GM15510 (cell line): ENCODE data around the gene CNKSR3.

Experiments used
- POLR2A ChIP-seq: IDR thresholded peaks from 3 replicates; pipeline ENCODE4 v1.6.1; 2011; ENCODE audit warnings: borderline replicate concordance; ENCODE audit not compliant: insufficient read length; ENCODE audit errors: extremely low read depth

Gene CNKSR3

DNA sequence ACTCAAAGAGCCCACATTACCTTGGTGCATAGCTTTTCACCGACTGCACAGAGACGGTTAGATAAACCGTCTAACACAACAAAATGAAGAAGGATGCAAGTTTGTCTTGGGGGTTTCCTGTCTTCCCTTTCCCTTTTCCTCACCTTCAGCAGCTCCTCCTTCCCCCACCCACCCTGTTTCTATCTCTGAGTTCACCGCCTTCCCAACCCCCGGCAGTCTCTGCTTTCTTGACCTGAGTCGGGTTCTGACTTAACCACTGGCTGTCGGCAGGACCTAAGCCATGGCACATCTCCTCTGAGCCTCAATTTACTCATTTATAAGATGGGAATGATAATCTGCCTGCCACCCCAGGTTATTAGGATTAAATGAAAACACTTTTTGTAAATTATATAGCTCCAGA is 25.8 kb upstream of the CNKSR3 start:
- no peak for TF ChIP-seq POLR2A

DNA sequence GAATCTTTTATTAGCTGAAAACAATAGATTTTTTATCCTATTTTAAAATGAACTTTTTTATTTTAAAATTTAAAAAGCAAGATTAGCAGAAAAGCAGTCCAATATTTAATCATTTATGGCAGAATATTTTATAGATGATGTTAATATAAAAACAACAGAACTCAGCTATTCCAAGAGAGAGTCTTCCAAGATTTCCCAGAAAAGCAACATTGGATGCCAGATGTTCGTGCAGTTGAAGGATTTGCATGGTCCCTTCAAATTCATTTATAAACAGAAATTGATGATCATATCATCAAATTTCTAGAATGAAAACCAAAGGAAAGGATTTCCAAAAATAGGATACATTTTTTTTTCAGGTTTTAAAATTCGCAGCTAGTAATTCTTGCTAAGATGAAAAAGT is 25.4 kb upstream of the CNKSR3 start:
- TF ChIP-seq POLR2A = no peak

DNA sequence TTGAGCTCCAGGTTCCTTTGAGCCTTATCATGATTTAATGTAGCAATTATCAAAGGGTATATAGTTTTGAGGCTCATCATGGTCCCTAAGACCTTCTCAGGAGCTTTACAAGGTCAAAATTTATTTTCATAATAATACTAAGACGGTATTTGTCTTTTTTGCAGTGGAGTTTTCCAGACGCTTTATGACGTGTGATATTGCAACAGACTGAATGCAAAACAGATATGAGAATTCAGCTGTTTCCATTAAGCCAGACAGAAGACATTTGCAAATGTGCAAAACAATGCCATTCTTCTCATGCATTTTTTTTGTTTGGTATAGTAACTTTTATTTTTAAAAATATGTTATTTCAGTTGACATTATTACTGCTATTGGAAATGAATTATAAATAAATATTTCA is 24.7 kb upstream of the CNKSR3 start:
- no peak for TF ChIP-seq POLR2A

DNA sequence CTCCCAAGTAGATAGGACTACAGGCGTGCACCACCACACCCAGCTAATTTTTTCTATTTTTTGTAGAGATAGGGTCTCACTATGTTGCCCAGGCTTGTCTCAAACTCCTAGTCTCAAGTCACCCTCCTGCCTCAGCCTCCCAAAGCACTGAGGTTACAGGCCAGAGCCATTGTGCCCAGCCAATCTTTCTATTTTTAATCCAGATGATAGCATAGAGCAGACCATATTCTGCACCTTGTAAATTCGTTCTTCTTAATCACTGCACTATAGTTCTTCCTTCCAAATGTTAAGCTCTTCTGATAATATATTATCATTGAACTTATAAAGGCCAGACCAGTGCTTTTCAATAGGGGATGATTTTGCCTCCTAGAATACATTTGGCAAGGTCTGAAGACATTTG is 24.0 kb upstream of the CNKSR3 start:
- no peak for TF ChIP-seq POLR2A

DNA sequence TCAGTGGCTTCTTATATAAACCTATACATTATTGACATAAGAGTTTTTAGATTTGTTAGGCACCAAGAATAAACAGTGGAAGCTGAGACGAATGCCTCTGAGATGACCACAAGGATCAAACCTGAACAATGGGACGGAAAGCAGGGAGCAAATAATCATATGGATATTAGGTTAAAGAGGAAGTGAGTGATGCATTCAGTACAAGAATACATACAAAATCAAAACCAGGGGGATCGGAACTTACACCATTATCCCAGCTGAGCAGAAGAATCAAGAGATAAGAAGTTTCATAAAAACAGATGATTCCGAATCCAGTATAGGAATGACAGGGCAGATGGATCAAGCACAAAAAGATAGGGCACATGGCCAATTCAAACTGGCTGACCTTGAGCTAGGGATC is 21.9 kb upstream of the CNKSR3 start:
- TF ChIP-seq POLR2A = no peak

DNA sequence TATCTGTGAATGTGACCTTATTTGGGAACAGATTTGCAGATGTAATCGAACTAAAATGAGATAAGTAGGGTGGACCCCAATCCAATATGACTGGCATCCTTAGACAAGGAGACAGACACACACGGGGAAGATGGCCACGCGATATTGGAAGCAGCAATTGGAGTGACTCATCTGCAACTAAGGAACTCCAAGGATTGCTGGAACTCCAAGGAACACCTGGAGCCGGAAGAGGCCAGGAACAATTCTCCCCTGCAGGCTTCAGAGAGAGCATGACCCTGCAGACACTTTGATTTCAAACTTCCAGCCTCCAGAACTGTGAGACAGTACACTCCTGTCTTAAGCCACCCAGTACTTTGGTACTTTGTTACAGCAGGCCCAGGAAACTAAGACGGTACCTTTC is 19.5 kb upstream of the CNKSR3 start:
- no peak for TF ChIP-seq POLR2A

DNA sequence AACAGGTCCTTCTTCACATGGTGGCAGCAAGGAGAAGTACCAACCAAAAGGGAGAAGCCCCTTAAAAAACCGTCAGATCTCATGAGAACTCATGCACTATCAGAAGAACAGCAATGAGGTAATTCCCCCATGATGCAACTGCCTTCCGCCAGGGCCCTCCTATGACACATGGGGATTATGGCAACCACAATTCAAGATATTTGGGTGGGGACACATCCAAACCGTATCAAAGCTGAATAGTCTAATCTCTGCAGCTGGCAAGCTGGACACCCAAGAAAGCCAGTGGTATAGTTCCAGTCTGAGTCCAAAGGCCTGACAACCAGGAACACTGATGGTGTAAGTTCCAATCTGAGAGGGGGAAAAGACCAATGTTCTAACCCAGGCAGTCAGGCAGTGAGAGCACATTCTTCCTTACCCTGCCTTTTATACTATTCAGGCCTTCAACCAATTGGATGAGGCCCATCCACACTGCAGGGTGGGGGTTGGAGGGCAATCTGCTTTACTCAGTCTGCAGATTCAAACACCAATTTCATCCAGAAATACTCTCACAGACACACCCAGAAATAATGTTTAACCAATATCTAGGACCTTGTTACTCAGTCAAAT is 17.9 kb upstream of the CNKSR3 start:
- TF ChIP-seq POLR2A = no peak

DNA sequence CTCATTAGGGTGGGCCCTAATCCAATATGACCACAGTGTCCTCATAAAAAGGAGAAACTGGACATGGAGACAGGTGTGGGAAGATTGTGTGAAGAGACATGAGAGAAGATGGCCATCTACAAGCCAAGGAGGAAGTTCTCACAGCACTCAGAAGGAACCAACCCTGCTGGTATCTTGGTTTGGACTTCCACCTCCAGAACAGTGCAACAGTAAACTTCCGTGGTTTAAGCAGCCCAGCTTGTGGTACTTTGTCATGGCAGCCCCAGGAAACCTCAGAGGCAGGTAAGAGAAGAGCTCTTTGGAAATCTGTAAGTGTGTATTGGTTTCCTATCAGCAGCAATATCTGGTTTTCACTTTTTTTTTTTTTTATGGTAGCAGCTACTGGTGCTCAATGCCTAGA is 16.5 kb upstream of the CNKSR3 start:
- TF ChIP-seq POLR2A = no peak

DNA sequence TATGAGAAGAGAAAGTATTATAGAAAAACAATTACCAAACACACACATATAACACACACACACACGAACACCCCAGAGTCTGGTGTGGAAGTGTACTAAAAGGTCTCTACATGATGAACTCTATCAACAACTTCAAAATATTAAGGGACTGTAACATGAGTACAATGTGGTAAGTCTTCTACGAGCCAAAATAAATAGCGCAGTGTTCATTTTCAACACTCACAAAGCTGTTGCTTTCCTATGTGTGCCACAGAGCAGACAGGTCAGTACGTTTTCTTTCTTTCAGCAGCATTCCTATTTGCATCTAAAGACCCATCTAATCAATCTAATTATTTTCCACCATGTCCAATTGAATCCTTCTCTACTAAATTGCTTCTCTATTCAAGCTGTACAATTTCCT is 12.1 kb upstream of the CNKSR3 start:
- no peak for TF ChIP-seq POLR2A

DNA sequence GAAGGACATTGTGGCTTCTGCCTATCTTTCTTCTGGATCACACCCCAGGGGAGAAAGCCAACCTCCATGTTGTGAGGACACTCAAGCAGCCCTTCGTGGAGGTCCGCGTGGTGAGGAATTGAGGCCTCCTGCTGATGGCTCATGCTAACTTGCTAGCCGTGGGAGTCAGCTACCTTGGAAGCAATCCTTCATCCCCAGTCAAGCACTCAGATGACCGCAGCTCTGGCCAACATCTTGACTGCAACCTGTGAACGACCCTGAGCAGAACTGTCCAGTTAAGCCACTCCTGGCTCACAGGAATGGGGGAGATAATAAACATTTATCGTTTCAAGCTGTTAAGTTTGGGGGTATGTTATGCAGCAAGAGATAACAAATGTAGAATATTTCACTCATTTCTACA is 10.9 kb upstream of the CNKSR3 start:
- no peak for TF ChIP-seq POLR2A

DNA sequence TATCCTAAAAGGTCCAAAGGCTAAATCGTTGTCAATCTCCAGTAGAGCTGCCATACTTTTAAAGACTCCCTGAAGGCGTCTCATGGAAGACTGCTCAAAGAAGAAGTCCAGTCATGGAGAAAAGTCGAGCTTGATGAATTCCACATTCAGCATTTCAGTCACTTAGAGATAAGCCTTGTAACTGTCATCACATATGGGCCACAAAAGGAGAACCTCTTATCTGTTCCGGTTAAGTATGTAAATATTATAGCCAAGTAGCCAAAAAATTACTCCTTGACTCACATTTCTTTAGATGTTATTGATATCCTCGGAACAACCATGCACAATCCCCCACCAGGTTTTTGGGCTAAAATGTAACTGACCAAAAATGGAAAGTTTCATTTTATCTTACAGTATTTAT is 9.8 kb upstream of the CNKSR3 start:
- TF ChIP-seq POLR2A = no peak

DNA sequence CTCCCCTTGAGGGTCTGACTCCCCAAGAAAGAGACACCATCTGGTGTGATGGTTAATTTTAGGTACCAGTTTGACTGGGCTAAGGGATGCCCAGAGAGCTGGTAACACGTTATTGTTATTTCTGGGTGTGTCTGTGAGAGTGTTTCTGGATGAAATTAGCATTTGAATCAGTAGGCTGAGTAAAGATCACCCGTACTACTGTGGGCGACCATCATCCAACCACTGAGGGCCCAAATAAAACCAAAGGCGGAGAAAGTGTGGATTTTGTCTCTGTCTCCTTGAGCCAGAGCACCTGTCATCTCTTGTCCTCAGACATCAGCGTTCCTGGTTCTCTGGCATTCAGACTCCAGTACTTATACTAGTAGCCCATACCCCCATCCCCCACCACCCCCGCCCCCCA is 7.9 kb upstream of the CNKSR3 start:
- no peak for TF ChIP-seq POLR2A

DNA sequence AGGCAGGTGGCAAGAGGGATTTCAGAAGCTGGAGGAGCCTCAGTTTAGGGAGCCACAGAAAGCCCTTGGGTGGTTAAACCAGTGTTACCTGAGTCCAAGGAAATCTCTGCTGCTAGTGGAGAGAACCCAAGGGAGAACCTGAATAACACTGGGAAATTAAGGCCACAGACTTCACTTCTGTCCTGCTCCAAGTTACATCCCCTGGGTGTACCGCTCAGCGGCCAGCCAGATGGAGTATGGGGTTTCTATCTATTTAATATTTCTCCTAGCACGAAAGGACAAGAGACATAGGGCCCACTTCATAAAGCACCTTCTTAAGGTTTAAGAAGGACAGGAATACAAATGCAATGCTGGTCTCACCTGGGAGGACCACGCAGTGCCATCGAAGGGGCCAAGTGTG is 5.8 kb upstream of the CNKSR3 start:
- TF ChIP-seq POLR2A = no peak

DNA sequence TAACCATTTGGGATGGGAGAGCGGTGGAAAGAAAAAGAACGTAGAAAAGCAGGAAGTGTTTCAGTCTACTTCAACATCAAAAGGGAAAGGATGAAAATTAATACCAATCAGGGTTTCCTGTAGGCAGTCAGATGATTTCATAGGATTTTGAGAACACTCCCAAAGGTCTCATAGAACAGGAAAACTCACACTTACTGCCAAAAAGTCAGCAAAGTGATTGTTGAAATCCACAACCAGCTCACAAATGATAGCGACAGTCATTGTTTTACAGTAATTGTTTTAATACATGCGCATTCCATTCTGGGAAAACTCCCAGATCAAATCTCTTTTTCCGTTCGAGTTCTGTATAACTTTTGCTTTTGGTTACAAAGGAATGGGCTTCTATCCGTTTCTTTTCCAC is 5.3 kb upstream of the CNKSR3 start:
- no peak for TF ChIP-seq POLR2A

DNA sequence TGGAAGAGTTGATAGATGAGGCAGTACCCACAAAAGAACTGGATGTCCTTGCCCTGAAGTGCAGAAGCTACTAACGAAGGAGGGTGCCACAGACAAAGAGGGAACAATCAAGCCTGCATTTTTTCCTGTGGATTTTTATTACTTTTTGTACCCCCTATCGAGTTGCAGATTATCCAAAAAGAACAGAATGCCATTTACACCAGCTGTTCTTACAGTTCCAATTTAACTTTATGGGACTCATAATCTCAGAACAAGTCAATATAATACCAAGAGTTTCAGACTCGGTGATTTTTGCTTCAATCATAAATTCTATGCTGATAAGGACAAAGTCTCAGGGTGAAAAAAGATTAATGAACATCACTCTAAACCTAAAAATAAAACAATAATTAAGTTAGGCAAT is 4.0 kb upstream of the CNKSR3 start:
- TF ChIP-seq POLR2A = no peak

DNA sequence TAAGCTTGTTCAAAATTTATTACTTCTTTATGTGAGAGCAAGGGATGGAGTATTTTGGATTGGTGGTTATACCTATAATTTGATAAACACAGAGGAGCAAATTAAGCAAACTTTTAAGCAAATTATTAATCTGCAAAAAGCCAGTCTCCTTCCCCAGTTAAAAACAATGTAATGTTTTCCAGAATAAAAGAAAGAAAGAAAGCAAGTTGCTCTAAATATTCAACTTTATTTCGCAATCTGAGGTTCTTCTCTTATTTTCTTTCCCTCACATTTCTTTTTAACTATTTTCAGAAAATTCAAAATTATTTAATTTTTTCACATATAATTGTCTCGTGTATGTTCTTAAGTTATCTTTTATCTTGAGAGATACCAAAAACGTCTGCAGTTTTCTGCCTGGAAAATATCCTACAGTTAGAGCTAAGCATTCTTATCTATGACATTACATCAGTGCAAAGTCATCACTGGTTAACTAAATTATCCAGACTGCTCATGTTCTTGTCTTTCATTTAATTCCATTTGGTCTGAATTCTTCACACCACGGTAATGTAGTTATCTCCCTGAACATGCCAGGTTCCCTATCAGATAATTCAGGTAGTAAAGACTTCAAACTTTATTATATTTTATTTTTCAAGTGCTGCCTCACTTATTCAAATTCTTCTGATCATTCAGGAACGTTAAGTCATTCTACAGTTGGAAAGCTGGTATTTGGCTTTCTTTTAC is 3.3 kb upstream of the CNKSR3 start:
- TF ChIP-seq POLR2A = no peak

DNA sequence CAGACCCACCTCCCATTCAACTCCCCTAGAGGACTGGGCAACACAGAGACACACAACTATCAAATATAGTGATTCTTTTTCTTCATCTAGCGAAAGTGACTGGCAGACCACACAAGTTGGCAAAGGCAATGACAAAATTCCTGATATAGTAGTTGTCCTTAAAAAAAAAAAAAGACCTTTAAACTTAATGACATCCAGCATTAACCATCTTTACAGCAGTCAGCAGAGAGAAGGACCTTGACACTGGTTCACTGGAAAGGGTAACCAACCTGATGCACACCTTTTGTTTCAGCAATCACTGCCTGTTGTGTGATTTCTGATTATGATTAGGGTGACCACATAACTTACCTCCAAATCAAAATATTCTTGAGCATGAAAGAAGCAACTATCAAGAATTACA is 1.7 kb upstream of the CNKSR3 start:
- TF ChIP-seq POLR2A = no peak

DNA sequence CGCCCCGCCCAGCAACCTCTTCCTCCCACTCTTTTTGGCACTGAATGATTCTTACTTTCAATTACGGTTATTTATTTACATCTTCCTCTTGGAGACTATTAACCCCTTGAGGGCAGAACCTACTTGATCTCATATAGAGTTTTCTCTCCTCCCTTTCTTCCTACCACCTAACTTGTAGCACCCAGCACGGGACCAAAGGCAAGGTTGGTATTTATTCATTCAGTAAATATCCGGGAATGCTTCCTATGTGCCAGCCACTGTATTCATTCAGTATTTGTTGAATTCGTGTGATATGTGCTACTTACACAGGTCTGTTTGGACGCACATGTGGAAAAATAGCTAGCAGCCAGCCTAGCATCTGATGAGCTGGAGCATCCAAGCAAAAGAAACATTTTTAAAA is 1.3 kb upstream of the CNKSR3 start:
- no peak for TF ChIP-seq POLR2A
